Kidney (tissue), 14 donors: ENCODE measurements around the gene GALNT14. TPM values are rescaled to one million over a fixed set of nuclear protein-coding genes. Genes with fewer than 3 reads are reported as not detected.
"Not testable (repeated sequence)": the region's sequence is repeated elsewhere in the genome, so short reads cannot be mapped to it uniquely, and the experiment has no call there.

Source experiments
- DNase-seq, 5 donors: peaks; one replicate each; pipeline ENCODE4 v3.0.0-alpha.2; 2013 to 2020
- FAIRE-seq: peaks from 2 replicates; lab custom pipeline; 2012; peaks lifted over from hg19 to GRCh38; lab: Jason Lieb, UNC
- H3K27ac ChIP-seq, 2 donors: one replicate each; pipeline ENCODE4 v1.7.0; 2013; ENCODE audit warnings: low read depth in 2 of 2, low read length in 2 of 2, inconsistent platforms in 1 of 2
- H3K27me3 ChIP-seq: one replicate; pipeline ENCODE4 v1.7.1; 2013; ENCODE audit warnings: low read length, inconsistent platforms; ENCODE audit not compliant: control insufficient read depth, insufficient read depth
- H3K36me3 ChIP-seq, 3 donors: one replicate each; pipeline versions ENCODE4 v1.7.0 to v1.7.1; 2013; ENCODE audit warnings: low read length in 3 of 3, control low read depth in 1 of 3, inconsistent platforms in 1 of 3; ENCODE audit not compliant: insufficient read depth in 3 of 3, control insufficient read depth in 2 of 3
- H3K4me1 ChIP-seq, 3 donors: one replicate each; pipeline versions ENCODE4 v1.7.0 to v1.7.1; 2013; ENCODE audit warnings: low read length in 3 of 3, inconsistent platforms in 1 of 3, low read depth in 1 of 3; ENCODE audit not compliant: control insufficient read depth in 2 of 3, insufficient read depth in 2 of 3
- H3K4me3 ChIP-seq, 3 donors: one replicate each; pipeline versions ENCODE4 v1.7.0 to v1.8.1; 2013; ENCODE audit warnings: low read length in 3 of 3, control low read depth in 1 of 3, inconsistent platforms in 1 of 3
- H3K9ac ChIP-seq, 3 donors: one replicate each; pipeline versions ENCODE4 v1.7.0 to v1.7.1; 2013; ENCODE audit warnings: low read length in 3 of 3, control low read depth in 1 of 3, inconsistent platforms in 1 of 3
- H3K9me3 ChIP-seq, 3 donors: one replicate each; pipeline versions ENCODE4 v1.7.0 to v1.7.1; 2013; ENCODE audit warnings: low read length in 3 of 3, control low read depth in 1 of 3, inconsistent platforms in 1 of 3; ENCODE audit not compliant: control insufficient read depth in 2 of 3, insufficient read depth in 1 of 3
- CTCF ChIP-seq: IDR thresholded peaks from 3 replicates; pipeline ENCODE4 v1.5.1; 2012; ENCODE audit warnings: mild to moderate bottlenecking, moderate library complexity, borderline replicate concordance; ENCODE audit not compliant: insufficient read depth; ENCODE audit errors: extremely low read depth
- intact Hi-C: fragments of 100-400 bp; cut with DNase I; formaldehyde crosslinking; loops from one replicate; pipeline ENCODE4 v1.11.1; 2022
- polyA plus RNA-seq: library from polyadenylated mRNA; stranded (reverse); fragments of 350-450 nt; fragmentation: Illumina TruSeq; extraction: RNeasy Lipid Tissue Mini Kit (QIAGEN cat#74804); gene quantifications from one replicate; pipeline ENCODE4 v1.2.3, GENCODE V29; 2014; ENCODE audit warnings: low read depth, low replicate concordance; ENCODE audit not compliant: insufficient read depth
- total RNA-seq: library from RNA; stranded (reverse); fragmentation: NEBNext Ultra II Directional; extraction: Animal tissue kit (Norgen Biotek cat#: 25700); gene quantifications from one replicate; pipeline ENCODE4 v1.2.1, GENCODE V29; 2021
- donor health status: control.
- donor health status: control.
- donor health status: control.
- donor health status: control.
- donor health status: control.
- donor health status: DM: yes; HTN: yes; CAD: no.
- donor health status: Normal renal cell carcinoma (clear cell type).

The GALNT14 gene
- total and polyA plus RNA-seq, 2 donors from 2014 or later, result 84.6 to 90.3 TPM

- Histone ChIP-seq H3K4me3 (no peak overlapping the region), H3K9me3 (no peaks in the 10 kb centered on the region), H3K4me1 (peaks cover 0 to 7% (median 0%) of the 10 kb centered on the region in 3 donors), H3K27ac (no peak overlapping the region), H3K9ac (no peak overlapping the region), H3K36me3 (peaks cover 0 to 26% (median 14%) of the 10 kb centered on the region in 3 donors), H3K27me3 (no peaks in the 10 kb centered on the region)
- FAIRE-seq (no peak), DNase-seq (no peak)
- TF ChIP-seq CTCF, result no peak
- intact Hi-C loops, result no loop called here
Observed at GRCh38 chr2:30914456-30914855, 223.8 kb downstream of the GALNT14 start.

- no peak for TF ChIP-seq CTCF
- H3K4me1 ChIP-seq, result peaks cover 0 to 7% (median 0%) of the 10 kb centered on the region in 3 donors
- peaks cover 0 to 26% (median 14%) of the 10 kb centered on the region in 3 donors for H3K36me3 ChIP-seq
- FAIRE-seq (no peak), DNase-seq (no peak)
- no peaks in the 10 kb centered on the region for H3K9me3 ChIP-seq
- H3K4me3 ChIP-seq, result no peak overlapping the region
- H3K9ac ChIP-seq, result no peak overlapping the region
- H3K27me3 ChIP-seq, result no peaks in the 10 kb centered on the region
- H3K27ac ChIP-seq, result no peak overlapping the region
- intact Hi-C loops, result no loop called here
Observed at GRCh38 chr2:30912056-30912455, 226.2 kb downstream of the GALNT14 start.

- no peak for TF ChIP-seq CTCF
- no peak overlapping the region for H3K4me3 ChIP-seq
- peaks cover 0 to 26% (median 14%) of the 10 kb centered on the region in 3 donors for H3K36me3 ChIP-seq
- FAIRE-seq (no peak), DNase-seq (no peak)
- intact Hi-C loops, result no loop called here
- H3K27ac ChIP-seq, result no peak overlapping the region
- H3K27me3 ChIP-seq, result no peaks in the 10 kb centered on the region
- H3K9ac ChIP-seq, result no peak overlapping the region
- peaks cover 0 to 7% (median 0%) of the 10 kb centered on the region in 3 donors for H3K4me1 ChIP-seq
- H3K9me3 ChIP-seq, result no peaks in the 10 kb centered on the region
Observed at GRCh38 chr2:30911327-30911726, 226.9 kb downstream of the GALNT14 start.

DNA sequence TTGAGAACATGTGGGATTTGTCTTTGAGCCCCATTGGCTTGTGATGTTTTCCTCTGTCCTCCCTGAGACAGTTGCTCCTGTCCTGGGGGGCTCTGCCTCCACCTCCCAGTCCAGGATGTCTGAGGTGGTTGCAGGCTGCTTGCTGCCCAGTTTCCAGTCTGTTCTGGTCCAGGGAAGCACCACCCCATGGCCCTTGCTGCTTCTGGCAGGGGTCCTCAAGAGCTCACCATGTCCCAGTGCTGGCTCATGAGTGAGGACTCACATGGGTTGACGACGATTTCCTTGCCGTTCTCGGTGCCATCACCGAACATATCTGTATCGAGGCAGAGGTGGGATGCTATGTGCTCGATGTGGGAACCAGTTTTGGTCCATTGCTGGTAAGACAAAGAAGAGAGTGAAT lies 227.6 kb downstream of the GALNT14 start:
- Histone ChIP-seq H3K27me3 (no peaks in the 10 kb centered on the region), H3K27ac (no peak overlapping the region), H3K4me1 (peaks cover 0 to 7% (median 0%) of the 10 kb centered on the region in 3 donors), H3K9me3 (no peaks in the 10 kb centered on the region), H3K4me3 (no peak overlapping the region), H3K9ac (no peak overlapping the region), H3K36me3 (peaks cover 0 to 26% (median 14%) of the 10 kb centered on the region in 3 donors)
- no peak for FAIRE-seq
- no peak for DNase-seq
- intact Hi-C loops, result no loop called here
- TF ChIP-seq CTCF, result no peak

DNA sequence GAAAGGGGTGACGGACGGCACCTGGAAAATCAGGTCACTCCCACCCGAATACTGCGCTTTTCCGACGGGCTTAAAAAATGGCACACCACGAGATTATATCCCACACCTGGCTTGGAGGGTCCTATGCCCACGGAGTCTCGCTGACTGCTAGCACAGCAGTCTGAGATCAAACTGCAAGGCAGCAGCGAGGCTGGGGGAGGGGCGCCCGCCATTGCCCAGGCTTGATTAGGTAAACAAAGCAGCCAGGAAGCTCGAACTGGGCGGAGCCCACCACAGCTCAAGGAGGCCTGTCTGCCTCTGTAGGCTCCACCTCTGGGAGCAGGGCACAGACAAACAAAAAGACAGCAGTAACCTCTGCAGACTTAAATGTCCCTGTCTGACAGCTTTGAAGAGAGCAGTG lies 233.8 kb downstream of the GALNT14 start:
- H3K4me1 ChIP-seq, H3K9ac ChIP-seq, H3K27me3 ChIP-seq, DNase-seq, FAIRE-seq, H3K4me3 ChIP-seq, intact Hi-C loops, H3K9me3 ChIP-seq, H3K27ac ChIP-seq: not testable (repeated sequence)
- peaks cover 0 to 22% (median 6%) of the 10 kb centered on the region in 3 donors for H3K36me3 ChIP-seq
